Kidney tubule cell (primary cell): ENCODE data around the gene GGCX.

Source experiments
- DNase-seq: peaks from one replicate; pipeline ENCODE4 v3.0.0-alpha.2; 2018; ENCODE audit warnings: low spot score

The GGCX gene

GRCh38 chr2:85516653-85517389 is 44.5 kb downstream of the GGCX start:
- DNase-seq = peak; percentile 30

GRCh38 chr2:85514323-85514722 is 47.0 kb downstream of the GGCX start:
- no peak for DNase-seq

- no peak for DNase-seq
Measured at GRCh38 chr2:85511008-85511811, 50.1 kb downstream of the GGCX start.

DNA sequence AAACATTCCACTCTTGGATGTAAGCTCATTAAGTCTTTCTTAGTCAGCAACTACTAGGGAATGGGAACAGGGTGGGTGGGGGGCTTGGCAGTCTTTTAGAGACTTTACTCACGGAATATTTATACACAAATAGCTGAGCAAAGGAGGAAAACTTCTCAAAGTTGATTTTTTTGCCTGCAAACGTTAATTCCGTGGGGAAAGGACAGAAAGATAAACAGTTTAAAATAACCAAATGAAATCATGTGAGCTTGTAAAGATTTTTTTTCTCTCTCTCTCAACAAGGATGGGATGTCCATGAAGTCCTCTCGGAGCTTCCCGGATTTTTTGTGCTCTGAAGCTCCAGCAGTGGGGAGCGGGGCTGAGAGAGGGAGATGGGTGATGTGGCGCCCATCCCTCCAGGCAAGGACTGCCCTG is 54.5 kb downstream of the GGCX start:
- no peak for DNase-seq

- DNase-seq = no peak
Measured at GRCh38 chr2:85505551-85506238, 55.6 kb downstream of the GGCX start.

DNA sequence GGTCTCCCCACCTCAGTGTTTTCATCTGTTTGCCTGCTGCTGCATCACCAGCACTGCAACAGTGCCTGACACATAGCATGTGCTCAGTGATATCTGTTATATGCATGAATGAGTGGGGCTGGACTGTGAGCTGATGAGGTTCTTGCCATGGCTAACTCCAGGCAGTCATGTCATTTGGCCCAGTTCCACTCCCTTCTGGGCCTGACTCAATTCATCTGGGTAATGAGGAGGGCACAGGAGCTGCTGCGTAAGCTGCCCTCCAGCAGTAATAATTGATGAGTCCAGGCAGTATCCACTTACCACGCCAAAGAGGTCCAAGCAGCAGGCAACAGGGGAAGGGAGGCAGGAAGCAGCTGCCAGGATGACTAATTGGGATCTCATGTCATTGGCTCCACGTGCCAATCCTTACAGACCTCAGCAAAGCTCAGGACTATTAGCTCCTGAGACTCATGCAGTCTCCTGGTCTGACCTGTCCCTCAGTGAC is 56.5 kb downstream of the GGCX start:
- peak; percentile 100 for DNase-seq

- peak; percentile 88 for DNase-seq
Measured at GRCh38 chr2:85503851-85504777, 57.2 kb downstream of the GGCX start.

- DNase-seq = peak; percentile 33
Measured at GRCh38 chr2:85503168-85503850, 58.0 kb downstream of the GGCX start.

DNA sequence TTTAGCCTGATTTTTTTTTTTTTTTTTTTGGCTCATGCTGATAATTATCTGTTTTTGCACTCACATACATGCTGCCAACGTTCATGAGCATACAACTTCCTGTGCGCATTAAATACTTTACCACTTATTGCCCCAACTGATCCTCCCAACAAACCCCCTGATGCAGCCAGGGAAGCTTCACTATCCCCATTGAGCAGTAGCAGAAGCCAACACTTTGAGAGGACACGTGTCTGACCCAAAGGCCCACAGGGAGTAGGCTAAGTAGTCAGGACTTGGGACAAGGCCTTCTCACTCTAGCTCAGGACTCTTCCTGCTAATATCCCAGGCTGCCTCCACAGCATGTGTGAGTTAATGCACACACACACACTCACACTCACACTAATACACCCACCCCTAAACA is 58.6 kb downstream of the GGCX start:
- DNase-seq = no peak

GRCh38 chr2:85501248-85501647 is 60.0 kb downstream of the GGCX start:
- peak; percentile 23 for DNase-seq

DNA sequence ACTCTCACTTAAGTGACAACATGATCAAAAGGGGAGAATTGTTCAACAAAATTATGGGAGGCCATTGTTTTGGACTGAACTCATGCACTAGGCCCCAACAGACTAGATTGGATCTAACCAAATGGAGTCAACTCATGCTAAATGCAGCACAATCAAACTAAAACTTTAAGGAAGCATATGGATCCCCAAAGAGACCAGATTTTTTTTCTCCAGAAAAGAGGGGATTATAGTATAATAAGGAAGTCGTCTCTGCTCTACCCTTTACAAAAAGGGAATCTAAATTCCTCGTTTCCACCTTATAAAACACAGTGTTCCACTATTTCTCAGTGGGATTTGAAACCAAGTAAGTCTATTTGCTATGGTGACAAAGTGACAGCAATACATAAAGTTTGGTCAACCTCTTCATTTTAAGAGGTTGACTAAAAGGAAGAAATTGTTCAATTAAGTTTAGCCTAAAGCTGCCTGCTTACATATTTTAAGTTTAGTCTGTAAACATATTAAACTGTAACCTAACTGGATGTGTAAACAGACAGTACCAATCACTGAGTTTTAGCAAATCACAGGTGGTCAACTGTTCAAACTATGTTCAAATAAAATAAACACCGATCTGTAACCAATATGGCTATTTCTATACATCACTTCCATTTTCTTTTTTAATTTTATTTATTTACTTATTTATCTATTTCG is 63.2 kb downstream of the GGCX start:
- DNase-seq = no peak

DNA sequence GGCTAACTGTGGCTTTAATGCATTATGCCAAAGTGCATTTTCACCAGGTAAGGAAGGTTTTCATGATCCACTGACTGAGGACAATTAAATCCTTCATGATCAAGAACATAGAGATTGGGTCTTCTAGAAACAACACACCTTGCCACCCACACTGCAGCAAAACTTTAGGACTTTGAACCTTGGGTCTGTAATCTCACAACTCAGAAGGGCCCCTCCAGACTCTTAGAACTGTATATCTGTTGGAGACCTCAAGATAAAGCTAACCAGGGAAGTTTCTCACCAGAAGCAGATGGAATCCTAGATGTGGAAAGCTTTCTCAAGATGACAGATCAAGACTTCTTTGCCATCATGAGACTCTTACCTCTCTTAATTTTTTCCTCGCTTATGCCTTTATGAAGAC is 64.9 kb downstream of the GGCX start:
- no peak for DNase-seq
